Measurements from ENCODE around the gene FOXP1. TPM values are rescaled to one million over a fixed set of nuclear protein-coding genes. Genes with fewer than 3 reads are reported as not detected.
A peak's percentile ranks its signal among the peaks of the same experiment; 100 is the strongest.

Gene FOXP1
- total and polyA plus RNA-seq, 2 donors (not counting 1 experiment from before 2014, with no cell fraction given) = 91.1 to 508 TPM

GRCh38 chr3:71585887-71586809 lies 2.6 kb upstream of the FOXP1 start:
- Mint-ChIP-seq H3K27ac (peak overlapping the region; percentile 34), H3K9me3 (ENCODE audit: insufficient read depth) (no peaks in the 10 kb centered on the region), H3K27me3 (no peaks in the 10 kb centered on the region), H3K4me3 (peak overlapping the region; percentile 96), H3K4me1 (peaks cover 30% of the 10 kb centered on the region)
- DNase-seq = peak; percentile 76
- Histone ChIP-seq H4K20me1 (ENCODE audit: control insufficient read depth, insufficient read depth, low read length, poor library complexity, severe bottlenecking) (no peaks in the 10 kb centered on the region), H3K4me3 (ENCODE audit: control extremely low read depth in 1 of 5, extremely low read depth in 1 of 5, insufficient read depth in 1 of 5, low read depth in 2 of 5, low read length in 4 of 5) (no peak overlapping the region), H3K9ac (ENCODE audit: low read length) (no peak overlapping the region), H3K9me3 (ENCODE audit: control extremely low read depth in 1 of 3, control insufficient read depth in 2 of 3, insufficient read depth in 1 of 3, low read length in 2 of 3) (no peaks in the 10 kb centered on the region), H3K27me3 (replicated peaks in 1 of 4; ENCODE audit: control extremely low read depth in 1 of 4, control insufficient read depth in 3 of 4, insufficient read depth in 4 of 4, low read length in 3 of 4) (peaks cover 0 to 2% (median 0%) of the 10 kb centered on the region in 4 experiments), H3K27ac (ENCODE audit: low read length in 2 of 2) (peak overlapping the region; percentile 70 to 97), H2AFZ (ENCODE audit: insufficient read depth, low read depth, low read length, poor library complexity, severe bottlenecking) (no peak overlapping the region), H3K36me3 (replicated peaks in 1 of 2; ENCODE audit: control extremely low read depth in 1 of 2, control insufficient read depth in 1 of 2, extremely low read depth in 1 of 2, insufficient read depth in 2 of 2, low read length in 1 of 2) (no peaks in the 10 kb centered on the region), H3K79me2 (ENCODE audit: control insufficient read depth, insufficient read depth, low read length) (peaks cover 15% of the 10 kb centered on the region), H3K4me2 (replicated peaks; ENCODE audit: low read depth, low read length, poor library complexity, severe bottlenecking) (peak overlapping the region; percentile 81), H3K4me1 (ENCODE audit: control insufficient read depth in 2 of 2, insufficient read depth in 2 of 2, low read length in 2 of 2) (peaks cover 19 to 29% of the 10 kb centered on the region in 2 donors)
- TF ChIP-seq CTCF (IDR thresholded peaks at IDR 0.05) = peak; percentile 92
- no peak for TF ChIP-seq EZH2 (IDR thresholded peaks at IDR 0.05; ENCODE audit: borderline replicate concordance, insufficient read depth, low read depth, low read length, poor library complexity, severe bottlenecking)
- intact Hi-C loops (cut with micrococcal nuclease) = loop anchor here (1.0 to 10.0 kb wide), 8 partner anchors 43 to 1054 kb away; no protein-coding TSS in a partner anchor
- ChIA-PET POLR2A (interaction anchor here (0.7 kb wide), 1 partner anchor 506 kb away, joined by 3 read pairs; no protein-coding TSS in a partner anchor), CTCF (interaction anchor here (0.6 to 3.5 kb wide), 33 partner anchors 11 to 1623 kb away, joined by 3 to 24 read pairs (median 3); no protein-coding TSS in a partner anchor)
- no CpG with 5 or more reads among the region's 7 CpGs for WGBS (ENCODE audit: insufficient coverage)
- no peak for ATAC-seq (ENCODE audit: low read depth)

Measured in B cell (primary cell).